ENCODE results near the gene ELOVL6.
"Not testable (repeated sequence)": the region's sequence is repeated elsewhere in the genome, so short reads cannot be mapped to it uniquely, and the experiment has no call there.

Gene ELOVL6

GRCh38 chr4:110068248-110068647 lies 130.2 kb downstream of the ELOVL6 start:
- no peak for DNase-seq

GRCh38 chr4:110064934-110065333 lies 133.5 kb downstream of the ELOVL6 start:
- DNase-seq: no peak

GRCh38 chr4:110064295-110064694 lies 134.1 kb downstream of the ELOVL6 start:
- DNase-seq: no peak

GRCh38 chr4:110062166-110062565 lies 136.2 kb downstream of the ELOVL6 start:
- no peak for DNase-seq

GRCh38 chr4:110061076-110061475 lies 137.3 kb downstream of the ELOVL6 start:
- no peak for DNase-seq

GRCh38 chr4:110059556-110060191 lies 138.7 kb downstream of the ELOVL6 start:
- DNase-seq: no peak

- DNase-seq: no peak
These were observed 139.7 kb downstream of the ELOVL6 start for GRCh38 chr4:110058677-110059076.

- no peak for DNase-seq
These were observed 143.2 kb downstream of the ELOVL6 start for GRCh38 chr4:110055158-110055768.

- peak; percentile 51 for DNase-seq
These were observed 148.2 kb downstream of the ELOVL6 start for GRCh38 chr4:110049951-110050925.

GRCh38 chr4:110046588-110047049 lies 151.8 kb downstream of the ELOVL6 start:
- DNase-seq: peak; percentile 45

- DNase-seq: peak; percentile 45
These were observed 155.6 kb downstream of the ELOVL6 start for GRCh38 chr4:110042545-110043517.

GRCh38 chr4:110041735-110042134 lies 156.7 kb downstream of the ELOVL6 start:
- no peak for DNase-seq

- DNase-seq: not testable (repeated sequence)
These were observed 159.3 kb downstream of the ELOVL6 start for GRCh38 chr4:110039164-110039563.

GRCh38 chr4:110034026-110034393 lies 164.4 kb downstream of the ELOVL6 start:
- peak; percentile 17 for DNase-seq

GRCh38 chr4:110033355-110034025 lies 164.9 kb downstream of the ELOVL6 start:
- no peak for DNase-seq

GRCh38 chr4:110032603-110033002 lies 165.8 kb downstream of the ELOVL6 start:
- peak; percentile 35 for DNase-seq

- no peak for DNase-seq
These were observed 172.7 kb downstream of the ELOVL6 start for GRCh38 chr4:110025718-110026117.

- no peak for DNase-seq
These were observed 173.4 kb downstream of the ELOVL6 start for GRCh38 chr4:110025056-110025455.

- DNase-seq: no peak
These were observed 176.0 kb downstream of the ELOVL6 start for GRCh38 chr4:110022457-110022856.

GRCh38 chr4:110020646-110021443 lies 177.6 kb downstream of the ELOVL6 start:
- DNase-seq: no peak

GRCh38 chr4:110020139-110020538 lies 178.3 kb downstream of the ELOVL6 start:
- DNase-seq: peak; percentile 72
